D721Med (cell line): ENCODE measurements around the gene SSTR5.

Experiments used
- DNase-seq: peaks from one replicate; pipeline ENCODE4 v3.0.0; 2011; ENCODE audit warnings: low spot score; ENCODE audit not compliant: insufficient read length
- FAIRE-seq: peaks from 2 replicates; lab custom pipeline; 2011; peaks lifted over from hg19 to GRCh38; lab: Jason Lieb, UNC
- TF ChIP-seq, protein P1 (sequence below): IDR thresholded peaks from 2 replicates; pipeline ENCODE4 v1.5.1; 2012; ENCODE audit warnings: mild to moderate bottlenecking, control low read depth; ENCODE audit not compliant: insufficient read depth; ENCODE audit errors: missing control alignments

Gene SSTR5

DNA sequence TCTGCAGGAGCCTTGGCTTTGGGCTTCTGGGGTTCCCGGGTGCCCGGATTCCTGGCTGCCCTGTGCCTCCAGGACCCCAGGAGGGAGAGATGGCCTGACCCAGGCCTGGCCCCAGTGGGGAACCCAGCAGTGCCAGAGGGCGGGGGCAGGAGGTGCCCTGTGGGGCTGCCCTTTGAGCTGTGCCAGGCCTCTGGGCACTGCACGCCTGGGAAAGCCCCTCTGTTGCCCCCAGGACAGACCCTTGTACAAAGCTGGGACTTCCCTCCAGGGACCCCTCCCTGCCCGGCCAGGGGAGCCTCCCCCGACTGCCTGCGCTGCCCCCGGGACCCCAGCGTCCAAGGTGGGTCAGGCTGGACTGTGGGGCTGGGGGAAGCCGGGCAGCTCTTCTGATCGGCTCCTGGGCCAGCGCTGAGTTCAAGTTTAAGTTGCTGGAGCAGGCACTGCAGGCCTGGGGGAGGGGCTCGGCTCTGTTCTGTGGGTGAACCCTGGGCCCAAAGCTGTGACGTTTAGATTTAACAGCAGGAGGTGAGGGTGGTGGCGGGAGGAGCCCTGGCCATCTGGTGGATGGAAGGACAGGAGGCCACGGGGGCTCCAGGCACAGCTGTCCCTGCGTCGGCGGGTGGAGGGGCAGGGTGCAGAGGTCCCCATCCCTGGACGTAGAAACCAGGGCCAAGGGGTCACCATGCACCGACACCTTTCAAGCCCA, 51.1 kb downstream of the SSTR5 start:
- FAIRE-seq (no peak), DNase-seq (peak; percentile 83)
- TF ChIP-seq, protein P1, sequence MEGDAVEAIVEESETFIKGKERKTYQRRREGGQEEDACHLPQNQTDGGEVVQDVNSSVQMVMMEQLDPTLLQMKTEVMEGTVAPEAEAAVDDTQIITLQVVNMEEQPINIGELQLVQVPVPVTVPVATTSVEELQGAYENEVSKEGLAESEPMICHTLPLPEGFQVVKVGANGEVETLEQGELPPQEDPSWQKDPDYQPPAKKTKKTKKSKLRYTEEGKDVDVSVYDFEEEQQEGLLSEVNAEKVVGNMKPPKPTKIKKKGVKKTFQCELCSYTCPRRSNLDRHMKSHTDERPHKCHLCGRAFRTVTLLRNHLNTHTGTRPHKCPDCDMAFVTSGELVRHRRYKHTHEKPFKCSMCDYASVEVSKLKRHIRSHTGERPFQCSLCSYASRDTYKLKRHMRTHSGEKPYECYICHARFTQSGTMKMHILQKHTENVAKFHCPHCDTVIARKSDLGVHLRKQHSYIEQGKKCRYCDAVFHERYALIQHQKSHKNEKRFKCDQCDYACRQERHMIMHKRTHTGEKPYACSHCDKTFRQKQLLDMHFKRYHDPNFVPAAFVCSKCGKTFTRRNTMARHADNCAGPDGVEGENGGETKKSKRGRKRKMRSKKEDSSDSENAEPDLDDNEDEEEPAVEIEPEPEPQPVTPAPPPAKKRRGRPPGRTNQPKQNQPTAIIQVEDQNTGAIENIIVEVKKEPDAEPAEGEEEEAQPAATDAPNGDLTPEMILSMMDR: no peak

DNA sequence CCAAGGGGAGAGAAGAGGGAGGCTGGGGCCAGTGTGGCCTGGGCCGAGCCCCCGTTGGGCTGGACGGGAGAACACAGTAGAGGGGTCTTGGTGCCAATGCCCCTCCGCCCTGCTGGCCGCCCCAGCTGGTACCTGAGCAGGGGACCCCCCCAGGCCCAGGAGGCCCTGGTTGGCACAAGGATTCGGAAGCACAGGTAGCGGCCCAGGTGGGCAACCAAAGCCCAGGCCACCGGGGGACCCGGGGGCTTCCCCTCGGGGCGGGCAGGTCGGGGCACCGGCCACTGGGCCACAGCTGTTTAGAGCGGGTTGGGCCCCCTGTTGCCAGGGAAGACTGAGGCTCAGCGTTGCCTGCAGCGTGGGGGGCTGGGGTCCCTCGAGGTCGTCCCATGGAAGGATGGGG, 51.7 kb downstream of the SSTR5 start:
- DNase-seq (no peak), FAIRE-seq (no peak)
- TF ChIP-seq, protein P1: no peak

DNA sequence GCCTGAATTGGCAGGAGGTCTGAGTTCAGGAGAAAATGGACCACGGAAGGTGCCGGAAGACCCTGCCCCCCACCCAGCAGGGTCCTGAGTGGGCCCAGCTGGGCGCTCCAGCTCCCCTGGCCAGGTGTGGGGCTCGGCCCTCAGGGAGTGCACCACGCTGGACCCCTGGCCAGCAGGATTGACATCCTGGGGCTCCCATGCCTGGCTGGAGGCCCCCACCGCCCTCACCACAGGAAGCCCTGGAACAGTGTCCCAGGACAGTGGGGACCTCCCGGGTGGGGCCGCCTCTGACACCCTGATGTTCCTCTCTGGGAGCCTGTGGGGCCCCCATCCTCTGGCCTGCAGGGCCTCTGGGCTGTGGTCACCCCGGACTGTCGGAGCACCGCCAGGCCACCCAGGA, 52.2 kb downstream of the SSTR5 start:
- TF ChIP-seq, protein P1: no peak
- no peak for DNase-seq
- FAIRE-seq: no peak

DNA sequence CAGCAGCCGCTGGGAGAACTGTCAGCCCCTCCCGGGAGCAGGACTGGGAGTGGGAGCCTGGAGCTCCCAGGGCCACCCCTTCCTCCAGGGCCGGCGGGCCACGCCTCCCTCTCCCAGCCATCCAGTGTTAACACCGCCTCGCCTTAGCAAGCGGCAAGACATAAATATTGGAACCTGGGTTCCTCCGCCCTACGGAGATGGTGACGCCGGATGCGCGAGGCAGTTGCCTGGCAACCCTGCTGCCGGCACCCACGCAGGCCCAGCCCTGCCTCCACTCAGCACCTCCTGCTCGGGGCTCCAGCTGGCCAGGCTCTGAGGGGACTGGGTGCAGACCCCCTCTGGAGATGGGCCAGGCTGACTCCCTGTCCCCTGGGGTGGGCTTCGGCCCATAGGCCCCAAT, 52.9 kb downstream of the SSTR5 start:
- TF ChIP-seq, protein P1: no peak
- FAIRE-seq: no peak
- DNase-seq: peak; percentile 74

DNA sequence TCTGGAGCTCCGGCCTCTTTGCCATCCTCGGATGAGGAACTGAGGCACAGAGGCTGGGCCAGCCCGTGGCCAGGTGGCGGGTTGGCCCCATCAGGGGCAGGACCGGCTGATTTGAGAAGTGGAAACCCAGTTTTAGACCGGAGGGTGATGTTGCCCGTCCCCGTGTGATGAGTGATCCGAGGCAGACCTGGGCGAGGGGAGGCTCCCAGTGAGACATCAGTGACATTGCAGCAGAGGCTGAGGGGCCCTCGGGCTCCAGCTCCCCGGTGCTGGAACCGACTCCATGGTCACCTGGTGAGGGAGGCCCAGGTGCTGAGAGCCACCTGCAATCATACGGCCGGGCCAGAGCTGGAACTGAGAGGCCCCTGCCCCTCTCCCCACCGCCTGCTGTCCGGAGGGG, 53.5 kb downstream of the SSTR5 start:
- no peak for DNase-seq
- FAIRE-seq: no peak
- TF ChIP-seq, protein P1: no peak

DNA sequence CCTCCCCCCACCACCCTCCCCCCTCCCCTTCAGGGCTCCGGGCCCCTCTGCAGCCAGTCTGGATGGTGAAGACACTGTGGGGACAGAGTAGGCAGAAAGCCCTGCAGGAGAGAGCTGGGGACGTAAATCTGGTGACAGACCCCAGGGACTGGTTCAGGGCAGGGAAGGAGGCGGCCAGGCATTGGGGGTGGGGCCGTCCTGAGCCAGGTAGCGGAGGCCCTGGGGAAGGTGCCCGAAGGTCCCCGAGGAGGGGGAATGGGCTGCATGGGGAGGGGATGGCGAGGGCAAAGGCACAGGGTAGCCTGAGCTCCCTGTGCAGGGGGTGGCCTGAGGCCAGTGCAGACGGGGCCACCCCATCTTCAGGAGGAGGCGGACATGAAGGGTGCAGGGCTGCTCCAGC, 54.0 kb downstream of the SSTR5 start:
- DNase-seq (no peak), FAIRE-seq (no peak)
- TF ChIP-seq, protein P1: no peak

DNA sequence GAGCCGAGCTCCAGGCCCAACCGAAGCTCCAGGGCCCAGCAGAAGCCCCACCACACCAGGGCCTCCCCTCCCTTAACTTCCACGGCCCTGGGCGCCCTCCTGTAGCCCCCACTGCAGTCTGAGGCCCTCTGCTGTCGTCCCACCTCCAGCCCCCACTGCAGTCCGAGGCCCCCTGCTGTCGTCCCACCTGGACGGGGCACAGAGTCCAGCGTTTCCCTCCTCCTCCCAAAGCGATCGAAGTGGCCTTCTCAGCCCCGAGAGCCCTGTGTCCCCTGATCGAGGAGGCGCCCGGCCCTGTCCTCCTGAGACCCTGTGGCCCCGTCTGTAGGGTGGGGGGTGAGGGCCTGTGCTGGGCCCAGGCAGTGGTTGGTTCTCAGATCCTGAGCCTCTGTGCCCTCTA, 54.6 kb downstream of the SSTR5 start:
- TF ChIP-seq, protein P1: no peak
- FAIRE-seq: no peak

More for the DNA sequence above, 54.6 kb downstream of the SSTR5 start:
- DNase-seq: no peak
